HepG2 (cell line): ENCODE data around the gene HDAC3. TPM values are rescaled to one million over a fixed set of nuclear protein-coding genes. Genes with fewer than 3 reads are reported as not detected.
A peak's percentile ranks its signal among the peaks of the same experiment; 100 is the strongest.

Experiments used
- GFI1 ChIP-seq: sonication (generic); formaldehyde crosslinking; IDR thresholded peaks from 2 replicates; pipeline ENCODE4 v1.5.0; 2020; ENCODE audit warnings: missing genetic modification reagents, mild to moderate bottlenecking, borderline replicate concordance
- MBD4 ChIP-seq: IDR thresholded peaks from 2 replicates; pipeline ENCODE4 v1.6.1; 2012; ENCODE audit warnings: low read length, inconsistent platforms, borderline replicate concordance
- NFIB ChIP-seq: sonication (generic); formaldehyde crosslinking; IDR thresholded peaks from 2 replicates; pipeline ENCODE4 v1.9.0; 2021; ENCODE audit warnings: missing genetic modification reagents, mild to moderate bottlenecking, borderline replicate concordance
- RNF2 ChIP-seq: fragments of 450-650 bp; conservative IDR thresholded peaks from 2 replicates; pipeline ENCODE4 v1.6.1; 2016; ENCODE audit warnings: low read depth
- TAF15 ChIP-seq: fragments of 200-400 bp; formaldehyde crosslinking; IDR thresholded peaks from one replicate; pipeline ENCODE4 v1.6.1; 2018; ENCODE audit warnings: mild to moderate bottlenecking, low read depth, low read length; ENCODE audit not compliant: poor library complexity, severe bottlenecking
- ZNF205 ChIP-seq: IDR thresholded peaks from 2 replicates; pipeline ENCODE4 v1.6.1; 2018; ENCODE audit warnings: missing biosample characterization, missing genetic modification reagents
- ZNF296 ChIP-seq: sonication (generic); formaldehyde crosslinking; conservative IDR thresholded peaks from 2 replicates; pipeline ENCODE4 v1.5.0; 2020; ENCODE audit warnings: mild to moderate bottlenecking, missing genetic modification reagents
- ZNF343 ChIP-seq: sonication (generic); formaldehyde crosslinking; IDR thresholded peaks from 2 replicates; pipeline ENCODE4 v1.4.0; 2020; ENCODE audit warnings: mild to moderate bottlenecking, missing genetic modification reagents
- polyA plus RNA-seq, 8 experiments: library from polyadenylated mRNA; depleted of rRNA in 3 of 8; stranded (reverse) in 7 of 8; unstranded in 1 of 8; fragments of >200 nt; fragmentation: Illumina TruSeq in 4 of 8; extraction: Trizol in 4 of 8; gene quantifications; 2 replicates each; pipeline versions ENCODE4 v1.2.1 to v1.2.3, GENCODE V29; 2011 to 2016; ENCODE audit warnings: low read depth in 4 of 8, missing spikeins in 1 of 8, mixed read lengths in 1 of 8; ENCODE audit not compliant: insufficient read depth in 1 of 8
- total RNA-seq, 5 experiments: library from RNA; depleted of rRNA; stranded (reverse); fragments of >200 nt; fragmentation: Illumina TruSeq; extraction: Trizol; gene quantifications; 2 replicates each; pipeline ENCODE4 v1.2.3, GENCODE V29; 2016; ENCODE audit warnings: low read depth in 1 of 5
- TF ChIP-seq, protein P1 (sequence below): sonication (generic); formaldehyde crosslinking; IDR thresholded peaks from 2 replicates; pipeline ENCODE4 v1.5.0; 2020; ENCODE audit warnings: missing genetic modification reagents
- TF ChIP-seq, protein P2 (sequence below): sonication (generic); formaldehyde crosslinking; IDR thresholded peaks from 2 replicates; pipeline ENCODE4 v1.4.0; 2020; ENCODE audit warnings: missing genetic modification reagents
- TF ChIP-seq, protein P3 (sequence below): sonication (generic); formaldehyde crosslinking; IDR thresholded peaks from 2 replicates; pipeline ENCODE4 v1.8.0; 2022; ENCODE audit warnings: missing genetic modification reagents, mild to moderate bottlenecking, moderate library complexity, borderline replicate concordance
- TF ChIP-seq, protein P4 (sequence below): sonication (generic); formaldehyde crosslinking; IDR thresholded peaks from 2 replicates; pipeline ENCODE4 v1.4.0; 2020; ENCODE audit warnings: mild to moderate bottlenecking, missing genetic modification reagents
- TF ChIP-seq, protein P5 (sequence below): IDR thresholded peaks from 2 replicates; pipeline ENCODE4 v1.6.1; 2016; ENCODE audit warnings: missing compliant biosample characterization, missing genetic modification reagents, borderline replicate concordance

Gene HDAC3
- total and polyA plus RNA-seq, 2 of the 13 experiments (the other 11 are each of a cell fraction or from before 2014, with no cell fraction given), result 84.0 to 94.1 TPM

DNA sequence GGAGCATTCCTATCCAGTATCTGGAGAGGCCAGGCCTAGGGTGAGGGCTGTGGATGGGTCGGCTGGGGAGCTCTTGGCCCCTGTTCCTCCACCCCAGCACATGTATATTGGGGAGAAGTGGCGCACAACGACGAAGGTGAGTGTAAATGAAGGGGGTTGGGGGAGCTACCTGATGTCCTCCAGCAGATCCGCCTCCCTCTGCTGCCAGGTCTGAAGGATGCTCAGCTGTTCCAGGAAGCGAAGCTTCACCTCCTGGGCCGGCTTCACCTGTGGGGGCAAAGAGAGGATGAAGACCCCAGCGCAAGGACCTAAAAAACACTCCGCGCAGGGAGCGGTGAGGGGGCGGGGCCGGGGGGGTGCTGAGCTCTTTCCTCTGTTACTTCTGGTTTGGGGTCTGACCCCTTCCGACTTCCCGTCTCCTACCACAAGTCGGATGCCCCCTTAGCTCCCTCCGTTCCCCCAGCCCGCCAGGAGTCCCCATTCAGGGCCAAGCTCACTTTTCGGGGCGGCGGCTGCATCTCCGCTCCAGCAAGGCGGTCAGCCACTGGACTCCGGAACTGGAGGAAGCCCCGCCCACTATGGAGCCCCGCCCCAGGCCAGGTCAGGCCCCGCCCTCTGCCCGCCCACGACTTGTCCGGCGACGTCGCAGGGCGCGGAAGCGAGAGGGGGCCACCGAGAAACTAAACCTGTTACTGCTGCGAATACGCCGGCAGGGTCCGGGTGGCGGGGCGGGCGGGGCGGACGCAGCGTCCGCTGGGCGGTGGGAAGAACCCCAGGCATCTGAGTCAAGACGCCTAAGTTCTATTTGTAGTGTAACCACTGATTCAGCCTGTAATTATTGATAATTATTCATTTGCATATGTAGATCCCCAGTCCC is 14.4 kb upstream of the HDAC3 start, which contains the start of gene FCHSD1 (continued):
- TF ChIP-seq NFIB, result no peak
- TF ChIP-seq, protein P1, sequence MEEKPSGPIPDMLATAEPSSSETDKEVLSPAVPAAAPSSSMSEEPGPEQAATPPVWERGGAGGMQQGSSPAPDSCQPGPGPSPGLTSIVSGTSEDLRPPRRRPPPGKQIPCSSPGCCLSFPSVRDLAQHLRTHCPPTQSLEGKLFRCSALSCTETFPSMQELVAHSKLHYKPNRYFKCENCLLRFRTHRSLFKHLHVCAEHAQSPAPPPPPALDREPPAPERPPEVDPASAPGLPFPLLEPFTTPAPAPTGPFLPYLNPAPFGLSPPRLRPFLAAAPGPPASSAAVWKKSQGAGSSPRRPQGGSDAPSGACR (CRISPR knock-in tag), result 0 out of 2 replicates have a peak, but pooled peaks have one; percentile 9
- no peak for TF ChIP-seq MBD4
- TF ChIP-seq, protein P2, sequence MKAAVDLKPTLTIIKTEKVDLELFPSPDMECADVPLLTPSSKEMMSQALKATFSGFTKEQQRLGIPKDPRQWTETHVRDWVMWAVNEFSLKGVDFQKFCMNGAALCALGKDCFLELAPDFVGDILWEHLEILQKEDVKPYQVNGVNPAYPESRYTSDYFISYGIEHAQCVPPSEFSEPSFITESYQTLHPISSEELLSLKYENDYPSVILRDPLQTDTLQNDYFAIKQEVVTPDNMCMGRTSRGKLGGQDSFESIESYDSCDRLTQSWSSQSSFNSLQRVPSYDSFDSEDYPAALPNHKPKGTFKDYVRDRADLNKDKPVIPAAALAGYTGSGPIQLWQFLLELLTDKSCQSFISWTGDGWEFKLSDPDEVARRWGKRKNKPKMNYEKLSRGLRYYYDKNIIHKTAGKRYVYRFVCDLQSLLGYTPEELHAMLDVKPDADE, result no peak
- no peak for TF ChIP-seq ZNF343 (CRISPR knock-in tag)
- TF ChIP-seq, protein P3, sequence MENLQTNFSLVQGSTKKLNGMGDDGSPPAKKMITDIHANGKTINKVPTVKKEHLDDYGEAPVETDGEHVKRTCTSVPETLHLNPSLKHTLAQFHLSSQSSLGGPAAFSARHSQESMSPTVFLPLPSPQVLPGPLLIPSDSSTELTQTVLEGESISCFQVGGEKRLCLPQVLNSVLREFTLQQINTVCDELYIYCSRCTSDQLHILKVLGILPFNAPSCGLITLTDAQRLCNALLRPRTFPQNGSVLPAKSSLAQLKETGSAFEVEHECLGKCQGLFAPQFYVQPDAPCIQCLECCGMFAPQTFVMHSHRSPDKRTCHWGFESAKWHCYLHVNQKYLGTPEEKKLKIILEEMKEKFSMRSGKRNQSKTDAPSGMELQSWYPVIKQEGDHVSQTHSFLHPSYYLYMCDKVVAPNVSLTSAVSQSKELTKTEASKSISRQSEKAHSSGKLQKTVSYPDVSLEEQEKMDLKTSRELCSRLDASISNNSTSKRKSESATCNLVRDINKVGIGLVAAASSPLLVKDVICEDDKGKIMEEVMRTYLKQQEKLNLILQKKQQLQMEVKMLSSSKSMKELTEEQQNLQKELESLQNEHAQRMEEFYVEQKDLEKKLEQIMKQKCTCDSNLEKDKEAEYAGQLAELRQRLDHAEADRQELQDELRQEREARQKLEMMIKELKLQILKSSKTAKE, result no peak
- TF ChIP-seq, protein P4, sequence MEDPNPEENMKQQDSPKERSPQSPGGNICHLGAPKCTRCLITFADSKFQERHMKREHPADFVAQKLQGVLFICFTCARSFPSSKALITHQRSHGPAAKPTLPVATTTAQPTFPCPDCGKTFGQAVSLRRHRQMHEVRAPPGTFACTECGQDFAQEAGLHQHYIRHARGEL, result no peak
- no peak for TF ChIP-seq ZNF205
- TF ChIP-seq ZNF296 (CRISPR knock-in tag), result 0 out of 2 replicates have a peak, but pooled peaks have one; percentile 43
- TF ChIP-seq, protein P5, sequence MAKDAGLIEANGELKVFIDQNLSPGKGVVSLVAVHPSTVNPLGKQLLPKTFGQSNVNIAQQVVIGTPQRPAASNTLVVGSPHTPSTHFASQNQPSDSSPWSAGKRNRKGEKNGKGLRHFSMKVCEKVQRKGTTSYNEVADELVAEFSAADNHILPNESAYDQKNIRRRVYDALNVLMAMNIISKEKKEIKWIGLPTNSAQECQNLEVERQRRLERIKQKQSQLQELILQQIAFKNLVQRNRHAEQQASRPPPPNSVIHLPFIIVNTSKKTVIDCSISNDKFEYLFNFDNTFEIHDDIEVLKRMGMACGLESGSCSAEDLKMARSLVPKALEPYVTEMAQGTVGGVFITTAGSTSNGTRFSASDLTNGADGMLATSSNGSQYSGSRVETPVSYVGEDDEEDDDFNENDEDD (CRISPR knock-in tag), result no peak
- no peak for TF ChIP-seq GFI1 (CRISPR knock-in tag)
- TF ChIP-seq TAF15, result no peak
- no peak for TF ChIP-seq RNF2
